HL-60 (cell line): Measurements from ENCODE around the gene URB1.

Experiments used
- CTCF ChIP-seq: IDR thresholded peaks from one replicate; pipeline ENCODE4 v1.5.1; 2011; ENCODE audit warnings: low read length, control low read depth, inconsistent platforms; ENCODE audit not compliant: insufficient read depth
- POLR2AphosphoS5 ChIP-seq: IDR thresholded peaks from 2 replicates; pipeline ENCODE4 v1.6.1; 2012; ENCODE audit warnings: low read depth

GRCh38 chr21:32424191-32424535 lies 31.4 kb upstream of the URB1 start:
- TF ChIP-seq CTCF: no peak
- TF ChIP-seq POLR2AphosphoS5: no peak
